ENCODE measurements around the gene RAB43.
"Not testable (repeated sequence)": the region's sequence is repeated elsewhere in the genome, so short reads cannot be mapped to it uniquely, and the experiment has no call there.

The RAB43 gene

GRCh38 chr3:129106320-129106719 is 15.3 kb downstream of the RAB43 start:
- no peaks in the 10 kb centered on the region; the same call in 1 of the 2 replicates for H3K4me1 ChIP-seq (ENCODE audit: control insufficient read depth, insufficient read depth, low read length)

GRCh38 chr3:129105862-129106261 is 15.7 kb downstream of the RAB43 start:
- peaks cover 17% of the 10 kb centered on the region for H3K36me3 ChIP-seq (ENCODE audit: control insufficient read depth, insufficient read depth, low read length)

More at GRCh38 chr3:129106320-129106719, 15.3 kb downstream of the RAB43 start:
- no peak overlapping the region for H3K9ac ChIP-seq (ENCODE audit: low read length)
- H3K27me3 ChIP-seq (ENCODE audit: control insufficient read depth, insufficient read depth, low read length) = no peaks in the 10 kb centered on the region
- H3K9me3 ChIP-seq (ENCODE audit: control insufficient read depth, insufficient read depth, low read depth, low read length) = no peaks in the 10 kb centered on the region
- no peak overlapping the region for H3K4me3 ChIP-seq (ENCODE audit: low read depth, low read length)
- H3K27ac ChIP-seq (ENCODE audit: low read depth, low read length) = no peak overlapping the region
- H3K36me3 ChIP-seq (ENCODE audit: control insufficient read depth, insufficient read depth, low read length) = peaks cover 17% of the 10 kb centered on the region

GRCh38 chr3:129104498-129105079 is 17.0 kb downstream of the RAB43 start:
- no peak overlapping the region for H3K4me3 ChIP-seq (ENCODE audit: low read depth, low read length)
- H3K4me1 ChIP-seq (ENCODE audit: control insufficient read depth, insufficient read depth, low read length) = no peaks in the 10 kb centered on the region; the same call in 1 of the 2 replicates
- peaks cover 12% of the 10 kb centered on the region; the same call in 1 of the 2 replicates for H3K36me3 ChIP-seq (ENCODE audit: control insufficient read depth, insufficient read depth, low read length)
- no peak overlapping the region for H3K9ac ChIP-seq (ENCODE audit: low read length)
- H3K27me3 ChIP-seq (ENCODE audit: control insufficient read depth, insufficient read depth, low read length) = no peaks in the 10 kb centered on the region
- no peak overlapping the region for H3K27ac ChIP-seq (ENCODE audit: low read depth, low read length)
- H3K9me3 ChIP-seq (ENCODE audit: control insufficient read depth, insufficient read depth, low read depth, low read length) = no peaks in the 10 kb centered on the region

More at GRCh38 chr3:129105862-129106261, 15.7 kb downstream of the RAB43 start:
- Histone ChIP-seq H3K4me1 (ENCODE audit: control insufficient read depth, insufficient read depth, low read length) (no peaks in the 10 kb centered on the region; the same call in 1 of the 2 replicates), H3K9ac (ENCODE audit: low read length) (no peak overlapping the region), H3K9me3 (ENCODE audit: control insufficient read depth, insufficient read depth, low read depth, low read length) (no peaks in the 10 kb centered on the region), H3K27me3 (ENCODE audit: control insufficient read depth, insufficient read depth, low read length) (no peaks in the 10 kb centered on the region), H3K4me3 (ENCODE audit: low read depth, low read length) (no peak overlapping the region), H3K27ac (ENCODE audit: low read depth, low read length) (no peak overlapping the region)

GRCh38 chr3:129104051-129104450 is 17.6 kb downstream of the RAB43 start:
- no peaks in the 10 kb centered on the region for H3K27me3 ChIP-seq (ENCODE audit: control insufficient read depth, insufficient read depth, low read length)
- peaks cover 12% of the 10 kb centered on the region; the same call in 1 of the 2 replicates for H3K36me3 ChIP-seq (ENCODE audit: control insufficient read depth, insufficient read depth, low read length)
- no peak overlapping the region for H3K9ac ChIP-seq (ENCODE audit: low read length)
- no peaks in the 10 kb centered on the region; the same call in 1 of the 2 replicates for H3K4me1 ChIP-seq (ENCODE audit: control insufficient read depth, insufficient read depth, low read length)
- H3K9me3 ChIP-seq (ENCODE audit: control insufficient read depth, insufficient read depth, low read depth, low read length) = no peaks in the 10 kb centered on the region
- H3K4me3 ChIP-seq (ENCODE audit: low read depth, low read length) = no peak overlapping the region
- H3K27ac ChIP-seq (ENCODE audit: low read depth, low read length) = no peak overlapping the region

- Histone ChIP-seq H3K4me1 (ENCODE audit: control insufficient read depth, insufficient read depth, low read length) (no peaks in the 10 kb centered on the region; the same call in 1 of the 2 replicates), H3K27me3 (ENCODE audit: control insufficient read depth, insufficient read depth, low read length) (no peaks in the 10 kb centered on the region), H3K36me3 (ENCODE audit: control insufficient read depth, insufficient read depth, low read length) (peaks cover 9% of the 10 kb centered on the region; the same call in 1 of the 2 replicates), H3K9me3 (ENCODE audit: control insufficient read depth, insufficient read depth, low read depth, low read length) (no peaks in the 10 kb centered on the region), H3K9ac (ENCODE audit: low read length) (no peak overlapping the region), H3K27ac (ENCODE audit: low read depth, low read length) (no peak overlapping the region), H3K4me3 (ENCODE audit: low read depth, low read length) (no peak overlapping the region)
Measured at GRCh38 chr3:129103296-129103695, 18.3 kb downstream of the RAB43 start.

GRCh38 chr3:129101370-129102138 is 20.1 kb downstream of the RAB43 start:
- Histone ChIP-seq H3K27ac (ENCODE audit: low read depth, low read length) (no peak overlapping the region), H3K27me3 (ENCODE audit: control insufficient read depth, insufficient read depth, low read length) (no peaks in the 10 kb centered on the region), H3K36me3 (ENCODE audit: control insufficient read depth, insufficient read depth, low read length) (0 out of 2 replicates have a peak, but pooled peaks cover 2% of the 10 kb centered on the region), H3K9ac (ENCODE audit: low read length) (no peak overlapping the region), H3K9me3 (ENCODE audit: control insufficient read depth, insufficient read depth, low read depth, low read length) (no peaks in the 10 kb centered on the region), H3K4me1 (ENCODE audit: control insufficient read depth, insufficient read depth, low read length) (no peaks in the 10 kb centered on the region), H3K4me3 (ENCODE audit: low read depth, low read length) (no peak overlapping the region)

GRCh38 chr3:129100274-129100673 is 21.3 kb downstream of the RAB43 start:
- Histone ChIP-seq H3K27me3 (ENCODE audit: control insufficient read depth, insufficient read depth, low read length) (no peaks in the 10 kb centered on the region), H3K4me1 (ENCODE audit: control insufficient read depth, insufficient read depth, low read length) (no peaks in the 10 kb centered on the region), H3K4me3 (ENCODE audit: low read depth, low read length) (no peak overlapping the region), H3K36me3 (ENCODE audit: control insufficient read depth, insufficient read depth, low read length) (peaks cover 4% of the 10 kb centered on the region; the same call in 1 of the 2 replicates), H3K27ac (ENCODE audit: low read depth, low read length) (no peak overlapping the region), H3K9me3 (ENCODE audit: control insufficient read depth, insufficient read depth, low read depth, low read length) (no peaks in the 10 kb centered on the region), H3K9ac (ENCODE audit: low read length) (no peak overlapping the region)

GRCh38 chr3:129095285-129095684 is 26.3 kb downstream of the RAB43 start:
- Histone ChIP-seq H3K4me1 (ENCODE audit: control insufficient read depth, insufficient read depth, low read length) (no peaks in the 10 kb centered on the region), H3K9me3 (ENCODE audit: control insufficient read depth, insufficient read depth, low read depth, low read length) (no peaks in the 10 kb centered on the region), H3K9ac (ENCODE audit: low read length) (no peak overlapping the region), H3K27ac (ENCODE audit: low read depth, low read length) (no peak overlapping the region), H3K27me3 (ENCODE audit: control insufficient read depth, insufficient read depth, low read length) (no peaks in the 10 kb centered on the region), H3K4me3 (ENCODE audit: low read depth, low read length) (no peak overlapping the region), H3K36me3 (ENCODE audit: control insufficient read depth, insufficient read depth, low read length) (peaks cover 31% of the 10 kb centered on the region)

GRCh38 chr3:129088312-129088711 is 33.3 kb downstream of the RAB43 start:
- H3K27me3 ChIP-seq (ENCODE audit: control insufficient read depth, insufficient read depth, low read length); H3K9me3 ChIP-seq (ENCODE audit: control insufficient read depth, insufficient read depth, low read depth, low read length); H3K4me1 ChIP-seq (ENCODE audit: control insufficient read depth, insufficient read depth, low read length); H3K4me3 ChIP-seq (ENCODE audit: low read depth, low read length); H3K27ac ChIP-seq (ENCODE audit: low read depth, low read length); H3K9ac ChIP-seq (ENCODE audit: low read length): not testable (repeated sequence)
- peaks cover 11% of the 10 kb centered on the region for H3K36me3 ChIP-seq (ENCODE audit: control insufficient read depth, insufficient read depth, low read length)

- peaks cover 11% of the 10 kb centered on the region for H3K36me3 ChIP-seq (ENCODE audit: control insufficient read depth, insufficient read depth, low read length)
- H3K4me1 ChIP-seq (ENCODE audit: control insufficient read depth, insufficient read depth, low read length); H3K9ac ChIP-seq (ENCODE audit: low read length); H3K27ac ChIP-seq (ENCODE audit: low read depth, low read length); H3K27me3 ChIP-seq (ENCODE audit: control insufficient read depth, insufficient read depth, low read length); H3K9me3 ChIP-seq (ENCODE audit: control insufficient read depth, insufficient read depth, low read depth, low read length); H3K4me3 ChIP-seq (ENCODE audit: low read depth, low read length): not testable (repeated sequence)
Measured at GRCh38 chr3:129087904-129088303, 33.7 kb downstream of the RAB43 start.

GRCh38 chr3:129087138-129087702 is 34.4 kb downstream of the RAB43 start:
- Histone ChIP-seq H3K27ac (ENCODE audit: low read depth, low read length) (no peak overlapping the region), H3K27me3 (ENCODE audit: control insufficient read depth, insufficient read depth, low read length) (no peaks in the 10 kb centered on the region), H3K4me1 (ENCODE audit: control insufficient read depth, insufficient read depth, low read length) (no peaks in the 10 kb centered on the region), H3K36me3 (ENCODE audit: control insufficient read depth, insufficient read depth, low read length) (peaks cover 8% of the 10 kb centered on the region), H3K9ac (ENCODE audit: low read length) (no peak overlapping the region), H3K4me3 (ENCODE audit: low read depth, low read length) (no peak overlapping the region), H3K9me3 (ENCODE audit: control insufficient read depth, insufficient read depth, low read depth, low read length) (no peaks in the 10 kb centered on the region)

Data from HUES6 (cell line).